AG04450 (cell line): ENCODE measurements around the gene PHC2. TPM values are rescaled to one million over a fixed set of nuclear protein-coding genes. Genes with fewer than 3 reads are reported as not detected.

Source experiments
- CTCF ChIA-PET: fragments of 300-600, 350-600 bp; formaldehyde crosslinking; extraction: SDS; loops from one replicate; lab custom pipeline; 2022; ENCODE audit warnings: antibody characterized with exemption, inconsistent platforms; lab: Charles Lee
- POLR2A ChIA-PET: fragments of 350-600 bp; formaldehyde crosslinking; extraction: SDS; loops from one replicate; lab custom pipeline; 2021; ENCODE audit warnings: antibody characterized with exemption, inconsistent platforms; lab: Yijun Ruan, JAX
- DNase-seq: peaks from one replicate; pipeline ENCODE4 v3.0.0-alpha.2; 2011; ENCODE audit warnings: low read depth, low spot score
- H3K27ac ChIP-seq: one replicate; pipeline ENCODE4 v1.5.1; 2012; ENCODE audit warnings: low read depth, low read length, control low read depth
- H3K27me3 ChIP-seq: one replicate; pipeline ENCODE4 v1.6.0; 2012; ENCODE audit warnings: low read length; ENCODE audit not compliant: control insufficient read depth, insufficient read depth
- H3K4me3 ChIP-seq: 2 replicates; pipeline ENCODE4 v1.5.1; 2011; ENCODE audit warnings: mild to moderate bottlenecking, low read depth, low read length, control low read depth
- H3K9me3 ChIP-seq: 2 replicates; pipeline ENCODE4 v1.5.1; 2012; ENCODE audit warnings: low read length; ENCODE audit not compliant: control insufficient read depth, insufficient read depth
- CTCF ChIP-seq: IDR thresholded peaks from 2 replicates; pipeline ENCODE4 v1.5.1; 2011; ENCODE audit warnings: low read depth, low read length, control low read depth, inconsistent platforms
- polyA plus RNA-seq: library from polyadenylated mRNA; depleted of rRNA; stranded (reverse); fragments of >200 nt; gene quantifications from 2 replicates; pipeline ENCODE4 v1.2.3, GENCODE V29; 2011

PHC2 gene
- polyA plus RNA-seq, 1 experiment: 47.1 TPM

- Histone ChIP-seq H3K27me3 (no peaks in the 10 kb centered on the region), H3K27ac (peak overlapping the region; percentile 39), H3K4me3 (no peak overlapping the region), H3K9me3 (no peaks in the 10 kb centered on the region)
- ChIA-PET POLR2A (interaction anchor here (0.7 kb wide), 1 partner anchor 17 kb away, joined by 3 read pairs; no protein-coding TSS in a partner anchor), CTCF (interaction anchor here (0.6 kb wide), 1 partner anchor 137 kb away, joined by 3 read pairs; no protein-coding TSS in a partner anchor)
- no peak for DNase-seq
- TF ChIP-seq CTCF: no peak
These were observed 98.0 kb downstream of the PHC2 start for GRCh38 chr1:33332881-33333280.

GRCh38 chr1:33332357-33332789 lies 98.5 kb downstream of the PHC2 start:
- POLR2A ChIA-PET: no interaction called here
- DNase-seq: no peak
- Histone ChIP-seq H3K9me3 (no peaks in the 10 kb centered on the region), H3K4me3 (no peak overlapping the region), H3K27me3 (no peaks in the 10 kb centered on the region), H3K27ac (peak overlapping the region; percentile 39)
- TF ChIP-seq CTCF: no peak
- CTCF ChIA-PET: no interaction called here

- no peaks in the 10 kb centered on the region for H3K9me3 ChIP-seq
- no peaks in the 10 kb centered on the region for H3K27me3 ChIP-seq
- ChIA-PET CTCF (interaction anchor here (1.4 to 2.0 kb wide), 2 partner anchors 36 to 139 kb away, joined by 7 to 10 read pairs; no protein-coding TSS in a partner anchor), POLR2A (interaction anchor here (0.6 kb wide), 1 partner anchor 179 kb away, joined by 8 read pairs; no protein-coding TSS in a partner anchor)
- no peak for TF ChIP-seq CTCF
- H3K27ac ChIP-seq: peak overlapping the region; percentile 11
- H3K4me3 ChIP-seq: no peak overlapping the region
- DNase-seq: no peak
These were observed 99.2 kb downstream of the PHC2 start for GRCh38 chr1:33331444-33332356.

GRCh38 chr1:33330906-33331305 lies 100.0 kb downstream of the PHC2 start:
- CTCF ChIA-PET: interaction anchor here (1.4 to 2.0 kb wide), 2 partner anchors 35 to 140 kb away, joined by 7 to 10 read pairs; no protein-coding TSS in a partner anchor
- no peaks in the 10 kb centered on the region for H3K9me3 ChIP-seq
- DNase-seq: no peak
- POLR2A ChIA-PET: interaction anchor here (0.6 to 1.1 kb wide), 2 partner anchors 11 to 178 kb away, joined by 4 to 8 read pairs; no protein-coding TSS in a partner anchor
- no peak overlapping the region for H3K4me3 ChIP-seq
- peak overlapping the region; percentile 21 for H3K27ac ChIP-seq
- TF ChIP-seq CTCF: no peak
- no peaks in the 10 kb centered on the region for H3K27me3 ChIP-seq
